Transverse colon (tissue), 4 donors: ENCODE results near the gene ANKMY2. TPM values are rescaled to one million over a fixed set of nuclear protein-coding genes. Genes with fewer than 3 reads are reported as not detected.

Source experiments
- DNase-seq: peaks from one replicate; pipeline ENCODE4 v3.0.0-alpha.2; 2019
- H3K27ac ChIP-seq, 4 donors: fragments of 200-600 bp; sonication (generic); 2 replicates each; pipeline ENCODE4 v1.5.1; 2016 to 2018; ENCODE audit warnings: inconsistent platforms in 4 of 4
- H3K27me3 ChIP-seq: fragments of 200-600 bp; sonication (generic); 2 replicates; pipeline ENCODE4 v1.5.1; 2017; ENCODE audit warnings: inconsistent platforms
- H3K36me3 ChIP-seq, 4 donors: fragments of 200-600 bp; sonication (generic); 2 replicates each; pipeline ENCODE4 v1.5.1; 2017 to 2019; ENCODE audit warnings: inconsistent platforms in 4 of 4
- H3K4me1 ChIP-seq, 4 donors: fragments of 200-600 bp; sonication (generic); 2 replicates each; pipeline ENCODE4 v1.5.1; 2017 to 2020; ENCODE audit warnings: inconsistent platforms in 4 of 4
- H3K4me3 ChIP-seq, 4 donors: fragments of 200-600 bp; sonication (generic); 1 replicate in 1 of 4; 2 replicates in 3 of 4; pipeline versions ENCODE4 v1.5.1 to v1.6.1; 2017 to 2019; ENCODE audit warnings: inconsistent platforms in 4 of 4
- H3K9me3 ChIP-seq, 2 donors: fragments of 200-600 bp; sonication (generic); 2 replicates each; pipeline ENCODE4 v1.5.1; 2017 to 2019; ENCODE audit warnings: inconsistent platforms in 2 of 2
- EP300 ChIP-seq: sonication (generic); formaldehyde crosslinking; IDR thresholded peaks from one replicate; pipeline ENCODE4 v1.6.1; 2017; ENCODE audit warnings: antibody characterized with exemption, low read depth
- POLR2A ChIP-seq: fragments of 450-650 bp; IDR thresholded peaks from one replicate; pipeline ENCODE4 v1.6.1; 2016; ENCODE audit warnings: antibody characterized with exemption, mild to moderate bottlenecking, moderate library complexity
- POLR2AphosphoS5 ChIP-seq, 3 donors: sonication (generic); formaldehyde crosslinking; IDR thresholded peaks; one replicate each; pipeline ENCODE4 v1.6.1; 2016; ENCODE audit warnings: antibody characterized with exemption in 3 of 3
- WGBS, 2 donors: methylation state at CpG; one replicate each; pipeline ENCODE4 v1.1.5; 2018; ENCODE audit warnings: low coverage in 1 of 2; 5-methylcytosine and 5-hydroxymethylcytosine counted together
- in situ Hi-C, 4 donors: fragments of 200-750 bp; cut with MboI; loops; one replicate each; pipeline versions ENCODE4 v1.15.0 to v1.15.1; 2017; ENCODE audit warnings: low sequenced_read_pairs in 3 of 4, low pct_ligation_motif_present in 1 of 4, low pct_unique_long_range_greater_than_20kb in 1 of 4
- intact Hi-C: fragments of 100-400 bp; cut with DNase I; formaldehyde crosslinking; loops from one replicate; pipeline ENCODE4 v1.15.1; 2023; ENCODE audit warnings: low total_unique reads
- total RNA-seq, 4 donors: library from RNA; depleted of rRNA; stranded (reverse); fragments of >200 nt; gene quantifications; one replicate each; pipeline ENCODE4 v1.1.0, GENCODE V29; 2016
- TF ChIP-seq, protein P1 (sequence below), 5 experiments: fragments of 200-600 bp in 3 of 5; fragments of 450-650 bp in 2 of 5; sonication (generic) in 3 of 5; IDR thresholded peaks; 1 replicate in 2 of 5; 2 replicates in 3 of 5; pipeline ENCODE4 v1.5.1; 2016 to 2017; ENCODE audit warnings: antibody characterized with exemption in 5 of 5, inconsistent platforms in 3 of 5, mild to moderate bottlenecking in 2 of 5, moderate library complexity in 1 of 5

Gene ANKMY2
- total RNA-seq, 4 donors from 2014 or later: 0.75 to 22.5 (median 12.0) TPM

- intact Hi-C loops: no loop called here
Measured at GRCh38 chr7:16655394-16655793, 9.8 kb upstream of the ANKMY2 start.

GRCh38 chr7:16652888-16653287, 7.3 kb upstream of the ANKMY2 start:
- Histone ChIP-seq H3K4me3 (no peak overlapping the region), H3K27ac (no peak overlapping the region), H3K27me3 (no peaks in the 10 kb centered on the region), H3K9me3 (no peaks in the 10 kb centered on the region), H3K36me3 (no peaks in the 10 kb centered on the region), H3K4me1 (peaks cover 0 to 38% (median 16%) of the 10 kb centered on the region in 4 donors)
- 57 to 100% methylated on average over 1 to 2 of the region's 2 CpGs for WGBS, 2 donors
- TF ChIP-seq POLR2AphosphoS5 (IDR thresholded peaks at IDR 0.05) (no peak), POLR2A (no peak), EP300 (no peak)
- TF ChIP-seq, protein P1, sequence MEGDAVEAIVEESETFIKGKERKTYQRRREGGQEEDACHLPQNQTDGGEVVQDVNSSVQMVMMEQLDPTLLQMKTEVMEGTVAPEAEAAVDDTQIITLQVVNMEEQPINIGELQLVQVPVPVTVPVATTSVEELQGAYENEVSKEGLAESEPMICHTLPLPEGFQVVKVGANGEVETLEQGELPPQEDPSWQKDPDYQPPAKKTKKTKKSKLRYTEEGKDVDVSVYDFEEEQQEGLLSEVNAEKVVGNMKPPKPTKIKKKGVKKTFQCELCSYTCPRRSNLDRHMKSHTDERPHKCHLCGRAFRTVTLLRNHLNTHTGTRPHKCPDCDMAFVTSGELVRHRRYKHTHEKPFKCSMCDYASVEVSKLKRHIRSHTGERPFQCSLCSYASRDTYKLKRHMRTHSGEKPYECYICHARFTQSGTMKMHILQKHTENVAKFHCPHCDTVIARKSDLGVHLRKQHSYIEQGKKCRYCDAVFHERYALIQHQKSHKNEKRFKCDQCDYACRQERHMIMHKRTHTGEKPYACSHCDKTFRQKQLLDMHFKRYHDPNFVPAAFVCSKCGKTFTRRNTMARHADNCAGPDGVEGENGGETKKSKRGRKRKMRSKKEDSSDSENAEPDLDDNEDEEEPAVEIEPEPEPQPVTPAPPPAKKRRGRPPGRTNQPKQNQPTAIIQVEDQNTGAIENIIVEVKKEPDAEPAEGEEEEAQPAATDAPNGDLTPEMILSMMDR (IDR thresholded peaks at IDR 0.05): no peak
- in situ Hi-C loops (no loop called here), intact Hi-C loops (no loop called here)
- no peak for DNase-seq

More at GRCh38 chr7:16655394-16655793, 9.8 kb upstream of the ANKMY2 start:
- in situ Hi-C loops: no loop called here
- no peaks in the 10 kb centered on the region for H3K27me3 ChIP-seq
- no peaks in the 10 kb centered on the region for H3K9me3 ChIP-seq
- DNase-seq: no peak
- H3K4me1 ChIP-seq: peaks cover 0 to 28% (median 8%) of the 10 kb centered on the region in 4 donors
- H3K4me3 ChIP-seq: no peak overlapping the region
- no peaks in the 10 kb centered on the region for H3K36me3 ChIP-seq
- H3K27ac ChIP-seq: no peak overlapping the region
- TF ChIP-seq, protein P1 (IDR thresholded peaks at IDR 0.05): no peak
- TF ChIP-seq POLR2AphosphoS5 (IDR thresholded peaks at IDR 0.05): no peak

DNA sequence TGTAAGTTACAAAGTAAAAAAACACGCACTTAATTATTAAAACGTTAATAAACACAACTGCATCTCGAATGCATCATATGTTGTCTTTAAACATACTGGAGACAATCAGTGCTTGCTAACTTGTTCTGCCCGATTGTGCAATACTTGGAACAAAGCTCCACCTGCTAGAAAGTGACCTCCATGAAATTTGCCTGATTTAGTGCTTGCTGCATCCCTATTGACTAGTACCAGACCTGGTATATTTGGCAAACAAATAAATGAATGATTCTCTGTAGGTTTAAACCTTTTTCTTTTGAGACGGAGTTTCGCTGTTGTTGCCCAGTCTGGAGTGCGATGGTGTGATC, 6.7 kb upstream of the ANKMY2 start:
- Histone ChIP-seq H3K4me3 (no peak overlapping the region), H3K36me3 (no peaks in the 10 kb centered on the region), H3K27ac (no peak overlapping the region), H3K4me1 (peaks cover 0 to 40% (median 19%) of the 10 kb centered on the region in 4 donors), H3K27me3 (no peaks in the 10 kb centered on the region), H3K9me3 (no peaks in the 10 kb centered on the region)
- DNase-seq: no peak
- TF ChIP-seq EP300 (no peak), POLR2A (no peak), POLR2AphosphoS5 (IDR thresholded peaks at IDR 0.05) (no peak)
- TF ChIP-seq, protein P1 (IDR thresholded peaks at IDR 0.05): no peak
- WGBS, 2 donors: 85 to 92% methylated on average over 5 to 7 of the region's 7 CpGs
- in situ Hi-C loops (no loop called here), intact Hi-C loops (no loop called here)

DNA sequence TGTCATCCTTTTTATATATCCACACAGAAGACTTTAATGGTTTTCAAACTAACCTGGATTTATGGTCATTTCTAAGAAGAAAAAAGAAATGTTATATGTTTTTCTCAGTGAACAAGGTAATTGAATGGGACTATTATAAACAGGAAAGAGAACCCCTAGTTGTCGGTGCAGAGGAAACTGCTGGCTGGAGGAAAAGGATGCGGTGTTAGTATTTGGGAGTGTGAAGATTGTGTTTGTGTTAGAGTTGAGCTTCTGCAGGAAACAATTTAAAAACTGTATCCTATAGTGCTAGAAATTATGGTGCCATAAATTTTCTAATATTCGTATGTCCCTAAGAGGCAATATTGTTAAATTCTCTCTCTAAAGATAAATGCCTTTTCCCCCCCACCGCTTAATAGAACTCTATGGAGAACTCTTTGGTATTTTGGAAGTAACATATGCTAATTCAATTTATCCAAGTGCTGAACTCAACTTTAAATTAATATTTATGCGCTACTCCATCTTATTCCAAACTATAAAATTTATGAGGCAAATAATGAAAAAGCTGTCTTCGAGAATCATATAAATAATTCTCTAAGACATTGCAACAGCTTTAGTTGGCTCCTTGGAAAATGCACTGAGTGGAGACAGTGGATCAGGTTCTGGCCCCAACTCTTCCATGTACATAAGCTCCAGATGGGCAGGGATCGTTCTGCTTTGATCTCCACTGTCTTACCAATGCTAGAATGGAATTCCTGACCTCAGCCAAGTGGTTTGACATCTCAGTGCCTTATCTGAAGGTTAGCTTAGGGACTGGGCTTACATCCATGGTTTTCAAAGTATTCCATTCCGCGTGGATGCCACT, 6.1 kb upstream of the ANKMY2 start:
- in situ Hi-C loops: no loop called here
- 70 to 79% methylated on average over 9 of the region's 9 CpGs for WGBS, 2 donors
- Histone ChIP-seq H3K9me3 (no peaks in the 10 kb centered on the region), H3K27me3 (no peaks in the 10 kb centered on the region), H3K4me3 (no peak overlapping the region), H3K36me3 (no peaks in the 10 kb centered on the region), H3K27ac (no peak overlapping the region), H3K4me1 (peaks cover 0 to 44% (median 24%) of the 10 kb centered on the region in 4 donors)
- DNase-seq: no peak
- TF ChIP-seq POLR2AphosphoS5 (IDR thresholded peaks at IDR 0.05) (no peak), EP300 (no peak), POLR2A (no peak)
- TF ChIP-seq, protein P1 (IDR thresholded peaks at IDR 0.05): no peak
- intact Hi-C loops: no loop called here
